Esophagus squamous epithelium (tissue), 4 donors: Measurements from ENCODE around the gene EPB41L5.

Experiments
- CTCF ChIP-seq, 6 experiments: fragments of 450-650 bp in 4 of 6; fragments of 200-600 bp in 2 of 6; sonication (generic) in 2 of 6; IDR thresholded peaks; one replicate each; pipeline ENCODE4 v1.5.1; 2016 to 2019; ENCODE audit warnings: antibody characterized with exemption in 6 of 6, mild to moderate bottlenecking in 4 of 6, moderate library complexity in 4 of 6
- POLR2A ChIP-seq, 4 donors: fragments of 450-650 bp; IDR thresholded peaks; one replicate each; pipeline ENCODE4 v1.6.1; 2017; ENCODE audit warnings: antibody characterized with exemption in 4 of 4, mild to moderate bottlenecking in 4 of 4, moderate library complexity in 3 of 4

GRCh38 chr2:120179396-120179795, 166.5 kb downstream of the EPB41L5 start:
- no peak for TF ChIP-seq CTCF (IDR thresholded peaks at IDR 0.05)
- no peak for TF ChIP-seq POLR2A (IDR thresholded peaks at IDR 0.05)
